Measurements from ENCODE around the gene OR5AC2. TPM values are rescaled to one million over a fixed set of nuclear protein-coding genes. Genes with fewer than 3 reads are reported as not detected.

Gene OR5AC2
- total and polyA plus RNA-seq, 2 of the 13 experiments (the other 11 are each of a cell fraction or from before 2014, with no cell fraction given): not detected

GRCh38 chr3:98041350-98041749, 45.6 kb upstream of the OR5AC2 start:
- no TSS peak for BruUV-seq (replicated peaks)
- POLR2A ChIA-PET: no interaction called here
- Histone ChIP-seq H3K27me3 (ENCODE audit: control insufficient read depth in 1 of 2, insufficient read depth in 2 of 2, low read length in 2 of 2) (no peaks in the 10 kb centered on the region), H3K4me3 (replicated peaks in 1 of 3; ENCODE audit: insufficient read depth in 1 of 3, low read depth in 2 of 3, low read length in 3 of 3) (no peak overlapping the region), H3K79me2 (ENCODE audit: insufficient read depth, low read length) (no peaks in the 10 kb centered on the region), H3K36me3 (replicated peaks in 1 of 2; ENCODE audit: control insufficient read depth in 1 of 2, insufficient read depth in 2 of 2, low read length in 2 of 2) (no peaks in the 10 kb centered on the region), H3K9me3 (ENCODE audit: low read length) (0 out of 2 replicates have a peak, but pooled peaks cover 5% of the 10 kb centered on the region), H3K4me1 (ENCODE audit: insufficient read depth, low read length) (no peaks in the 10 kb centered on the region), H3K4me2 (ENCODE audit: low read depth, low read length) (no peak overlapping the region), H4K20me1 (ENCODE audit: insufficient read depth, low read length) (no peaks in the 10 kb centered on the region), H3K27ac (ENCODE audit: extremely low read length, insufficient read depth, low read length) (no peak overlapping the region), H3K9ac (ENCODE audit: insufficient read depth, low read depth, low read length) (no peak overlapping the region), H2AFZ (ENCODE audit: low read length) (no peak overlapping the region)
- WGBS (ENCODE audit: low lambda C conversion rate): 12% methylated on average over 1 of the region's 1 CpG
- FAIRE-seq (no peak), DNase-seq (ENCODE audit: low spot score) (no peak), ATAC-seq (no peak)
- in situ Hi-C loops (cut with HindIII; ENCODE audit: extremely low pct_ligation_motif_present, low pct_unique_long_range_greater_than_20kb): loop anchor here (25.0 kb wide), 1 partner anchor 521 kb away; no protein-coding TSS in a partner anchor
- CTCF ChIA-PET (ENCODE audit: low intra/inter-chr PET ratio, low total read pairs): interaction anchor here (3.8 kb wide), 1 partner anchor 289 kb away, joined by 104 read pairs; no protein-coding TSS in a partner anchor
- TF ChIP-seq ZNF407 (CRISPR knock-in tag; IDR thresholded peaks at IDR 0.05; ENCODE audit: not compliant biosample characterization): no peak
- no peak for TF ChIP-seq MEF2D (CRISPR knock-in tag; IDR thresholded peaks at IDR 0.05)
- no peak for TF ChIP-seq ZNF263 (CRISPR knock-in tag; IDR thresholded peaks at IDR 0.05)
- TF ChIP-seq ZNF160 (CRISPR knock-in tag; IDR thresholded peaks at IDR 0.05): peak; percentile 99
- no peak for TF ChIP-seq MBD4 (IDR thresholded peaks at IDR 0.05; ENCODE audit: borderline replicate concordance, low read length)
- TF ChIP-seq ZNF567 (CRISPR knock-in tag; IDR thresholded peaks at IDR 0.05; ENCODE audit: borderline replicate concordance): no peak
- no peak for TF ChIP-seq HNF4A (CRISPR knock-in tag; IDR thresholded peaks at IDR 0.05)
- no peak for TF ChIP-seq CHD4 (IDR thresholded peaks at IDR 0.05; ENCODE audit: borderline replicate concordance, low read length)
- intact Hi-C loops (cut with micrococcal nuclease; ENCODE audit: unreplicated experiment): no loop called here
